Inferior parietal cortex (tissue), 1 donor: ENCODE results near the gene CFAP92.
"Not testable (repeated sequence)": the region's sequence is repeated elsewhere in the genome, so short reads cannot be mapped to it uniquely, and the experiment has no call there.

Experiments
- DNase-seq: peaks from one replicate; pipeline ENCODE4 v3.0.0-alpha.2; 2016; ENCODE audit errors: extremely low spot score

Gene CFAP92

GRCh38 chr3:128906031-128906803, 87.7 kb downstream of the CFAP92 start:
- DNase-seq: no peak

GRCh38 chr3:128903501-128903900, 90.4 kb downstream of the CFAP92 start:
- no peak for DNase-seq

DNA sequence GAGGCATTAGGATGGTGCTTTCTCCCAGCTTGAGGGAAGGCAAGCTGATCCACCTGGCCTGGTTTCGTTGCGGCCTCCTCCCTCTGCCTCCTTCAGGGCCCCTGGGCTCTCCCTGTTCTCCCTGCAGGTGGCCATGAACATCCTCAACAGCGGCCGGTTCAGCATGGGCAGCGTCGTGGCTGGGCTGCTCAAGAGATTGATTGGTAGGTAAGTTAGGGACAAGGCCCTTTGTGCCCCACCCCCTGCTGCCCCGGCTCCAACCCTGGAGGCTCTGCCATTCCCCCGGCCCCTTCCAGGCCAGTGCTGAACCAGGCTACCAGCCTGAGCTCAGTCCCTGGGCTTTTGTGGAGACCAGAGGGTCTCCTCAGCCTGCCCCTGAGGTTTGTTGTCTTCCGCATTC, 91.5 kb downstream of the CFAP92 start:
- DNase-seq: no peak

- DNase-seq: no peak
These were observed 97.8 kb downstream of the CFAP92 start for GRCh38 chr3:128895843-128896697.

DNA sequence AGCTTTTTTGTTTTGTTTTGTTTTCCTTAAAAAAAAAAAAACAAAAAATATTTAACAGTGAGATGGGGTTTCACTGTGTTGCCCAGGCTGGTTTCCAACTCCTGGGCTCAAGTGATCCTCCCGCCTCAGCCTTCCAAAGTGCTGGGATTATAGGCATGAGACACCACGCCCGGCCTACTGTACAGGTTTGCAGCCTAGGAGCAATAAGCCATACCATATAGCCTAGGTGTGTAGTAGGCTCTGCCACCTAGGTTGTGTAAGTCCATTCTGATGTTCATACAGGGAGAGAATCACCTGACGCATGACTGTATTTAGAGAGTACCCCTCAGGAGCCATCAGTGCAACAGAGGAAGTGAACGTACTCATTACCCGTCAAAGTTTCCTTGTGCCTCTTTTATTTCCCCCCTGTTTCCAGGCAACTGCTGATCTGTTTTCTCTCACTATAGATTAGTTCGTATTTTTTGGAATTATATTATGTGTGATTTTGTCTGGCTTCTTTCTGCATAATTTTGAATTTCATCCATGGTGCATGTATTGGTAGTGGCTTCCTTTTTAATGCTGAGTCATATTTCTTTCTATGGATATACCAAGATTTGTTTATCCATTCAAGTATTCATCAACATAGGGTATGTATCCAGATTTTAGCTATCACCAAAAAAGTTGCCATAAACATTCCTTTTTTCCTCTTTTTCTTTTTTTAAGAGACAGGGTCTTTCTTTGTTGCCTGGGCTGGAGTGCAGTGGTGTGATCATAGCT, 104.6 kb downstream of the CFAP92 start:
- DNase-seq: no peak

GRCh38 chr3:128884992-128885391, 108.9 kb downstream of the CFAP92 start:
- DNase-seq: no peak

DNA sequence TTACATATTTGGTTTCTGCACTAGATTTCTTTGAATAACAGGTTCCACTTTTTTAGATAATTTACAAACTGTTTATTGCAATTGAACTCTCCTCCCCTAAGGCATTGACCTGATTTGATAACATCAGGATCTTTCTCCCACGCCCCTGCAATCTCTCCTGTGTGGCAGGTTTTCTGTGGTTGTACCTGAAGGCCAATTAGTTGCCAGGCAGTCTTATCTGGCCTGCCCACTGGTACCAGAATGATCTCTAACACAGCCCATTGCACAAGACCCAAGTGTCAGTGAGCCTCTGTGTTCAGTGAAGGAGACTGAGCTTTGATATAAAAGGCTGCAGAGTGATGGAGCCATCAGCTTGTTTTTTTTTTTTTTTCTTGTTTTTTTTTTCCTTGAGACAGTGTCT, 111.2 kb downstream of the CFAP92 start:
- no peak for DNase-seq

GRCh38 chr3:128881576-128881975, 112.3 kb downstream of the CFAP92 start:
- no peak for DNase-seq

GRCh38 chr3:128880455-128880854, 113.4 kb downstream of the CFAP92 start:
- not testable (repeated sequence) for DNase-seq

DNA sequence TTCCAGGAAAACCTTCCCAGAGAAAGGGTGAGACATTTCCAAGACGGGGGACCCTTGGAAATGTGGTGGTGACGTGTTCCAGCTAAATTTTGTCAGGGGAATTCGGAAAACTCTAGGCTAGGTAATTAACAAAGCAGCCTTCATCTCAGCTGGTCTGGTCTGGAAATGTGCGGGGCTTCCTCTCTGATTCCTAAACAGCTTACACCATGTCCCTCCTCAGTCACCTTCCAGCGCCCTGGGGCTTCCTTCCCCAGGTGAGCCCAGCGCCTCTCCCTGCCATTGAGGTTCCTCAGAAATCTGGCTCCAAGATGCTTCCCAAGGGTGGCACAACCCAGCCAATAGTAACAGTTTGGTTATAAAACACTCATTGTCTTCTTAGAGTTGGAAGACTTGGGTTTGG, 113.9 kb downstream of the CFAP92 start:
- no peak for DNase-seq

DNA sequence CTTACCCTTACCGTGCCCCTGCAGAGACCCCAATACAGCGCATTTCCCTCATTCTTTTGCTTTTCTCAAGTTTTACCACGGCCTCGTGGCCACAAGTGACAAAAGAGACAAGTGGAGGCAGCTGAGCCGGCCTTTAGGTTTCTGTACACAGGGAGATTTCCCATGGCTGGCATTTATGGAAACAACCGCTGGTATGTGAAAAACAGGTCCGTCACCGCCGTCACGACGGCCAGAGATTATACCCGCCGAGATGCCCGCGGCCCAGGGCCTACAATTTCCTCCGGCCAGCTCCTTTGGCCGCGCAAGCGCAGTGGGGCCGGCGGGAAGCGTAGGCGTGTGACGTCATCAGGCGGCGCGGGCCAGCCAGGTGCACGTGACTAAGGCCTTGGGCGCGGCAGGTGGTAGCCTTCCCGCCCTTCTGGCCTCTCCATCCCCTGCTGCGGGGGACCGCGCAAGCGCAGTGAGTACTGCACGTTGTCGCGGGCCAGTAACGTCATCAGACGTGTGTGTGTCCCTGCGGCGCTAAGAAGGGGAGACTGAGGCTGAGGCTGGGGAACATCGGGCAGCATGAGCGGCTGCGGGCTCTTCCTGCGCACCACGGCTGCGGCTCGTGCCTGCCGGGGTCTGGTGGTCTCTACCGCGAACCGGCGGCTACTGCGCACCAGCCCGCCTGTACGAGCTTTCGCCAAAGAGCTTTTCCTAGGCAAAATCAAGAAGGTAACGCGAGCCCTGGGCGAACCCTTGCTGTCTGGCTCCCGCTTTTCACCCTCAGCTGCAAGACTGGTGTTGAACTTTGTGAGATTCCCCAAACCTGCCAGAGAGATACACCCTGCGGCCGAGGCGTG, 114.5 kb downstream of the CFAP92 start, which contains the start of gene ACAD9:
Gene ACAD9 (plus strand): TSS at position 496 of the 845 bp plus-strand sequence. CDS start 72 bp downstream, at position 568.
- peak; percentile 99 for DNase-seq

DNA sequence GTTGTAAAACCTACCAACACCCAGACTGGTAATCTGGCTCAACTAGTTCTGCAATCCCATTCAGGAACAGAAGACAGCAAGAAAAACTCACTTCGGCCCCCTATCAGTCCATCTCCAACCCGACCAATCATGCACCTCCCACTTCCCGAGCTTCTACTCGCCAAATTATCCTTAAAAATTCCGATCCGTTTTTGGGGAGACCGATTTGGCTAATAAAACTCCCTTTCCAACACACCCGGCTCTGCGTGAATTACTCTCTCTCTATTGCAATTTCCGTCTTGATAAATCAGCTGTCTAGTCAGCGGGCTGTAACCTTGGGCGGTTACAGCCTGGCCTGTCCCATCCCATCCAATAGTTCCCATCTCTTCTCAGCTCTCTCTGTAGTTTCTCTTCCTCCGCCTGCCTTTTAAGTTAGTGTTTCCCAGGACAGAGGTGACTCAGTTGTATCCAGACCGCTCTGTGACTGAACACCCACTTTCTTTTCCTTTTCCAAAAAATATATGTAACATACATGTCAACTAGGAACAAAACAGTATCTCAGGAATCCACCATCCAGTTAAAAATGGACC, 115.2 kb downstream of the CFAP92 start:
- no peak for DNase-seq

GRCh38 chr3:128878011-128878457, 115.8 kb downstream of the CFAP92 start:
- no peak for DNase-seq

DNA sequence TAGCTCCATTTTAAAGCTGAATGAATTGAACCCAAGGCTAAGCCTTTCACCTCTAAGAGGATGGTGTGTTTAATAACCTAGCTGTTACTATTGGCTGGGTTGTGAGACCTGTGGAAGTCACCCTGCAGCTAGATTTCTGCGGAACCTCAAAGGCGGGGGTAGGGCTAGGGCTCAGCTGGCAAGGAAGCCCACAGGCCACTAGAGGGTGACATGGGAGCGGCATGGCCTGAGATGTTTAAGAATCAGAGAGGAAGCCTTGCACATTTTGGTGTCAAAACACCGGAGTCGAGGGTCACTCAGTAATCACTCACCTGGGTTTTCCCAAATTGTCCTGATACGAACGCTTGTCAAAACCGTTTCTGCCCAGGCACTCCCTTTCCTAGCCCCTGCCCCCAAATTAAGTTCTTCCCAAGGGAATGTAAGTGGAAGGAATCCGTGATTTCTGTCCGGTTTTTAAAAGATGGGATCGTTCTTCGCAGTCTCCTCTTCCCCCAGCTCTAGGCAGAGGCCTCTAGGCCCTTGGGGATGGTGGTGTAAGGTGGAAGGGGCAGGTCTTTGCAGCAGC, 118.2 kb downstream of the CFAP92 start:
- DNase-seq: peak; percentile 12

GRCh38 chr3:128874481-128875180, 119.2 kb downstream of the CFAP92 start:
- no peak for DNase-seq

DNA sequence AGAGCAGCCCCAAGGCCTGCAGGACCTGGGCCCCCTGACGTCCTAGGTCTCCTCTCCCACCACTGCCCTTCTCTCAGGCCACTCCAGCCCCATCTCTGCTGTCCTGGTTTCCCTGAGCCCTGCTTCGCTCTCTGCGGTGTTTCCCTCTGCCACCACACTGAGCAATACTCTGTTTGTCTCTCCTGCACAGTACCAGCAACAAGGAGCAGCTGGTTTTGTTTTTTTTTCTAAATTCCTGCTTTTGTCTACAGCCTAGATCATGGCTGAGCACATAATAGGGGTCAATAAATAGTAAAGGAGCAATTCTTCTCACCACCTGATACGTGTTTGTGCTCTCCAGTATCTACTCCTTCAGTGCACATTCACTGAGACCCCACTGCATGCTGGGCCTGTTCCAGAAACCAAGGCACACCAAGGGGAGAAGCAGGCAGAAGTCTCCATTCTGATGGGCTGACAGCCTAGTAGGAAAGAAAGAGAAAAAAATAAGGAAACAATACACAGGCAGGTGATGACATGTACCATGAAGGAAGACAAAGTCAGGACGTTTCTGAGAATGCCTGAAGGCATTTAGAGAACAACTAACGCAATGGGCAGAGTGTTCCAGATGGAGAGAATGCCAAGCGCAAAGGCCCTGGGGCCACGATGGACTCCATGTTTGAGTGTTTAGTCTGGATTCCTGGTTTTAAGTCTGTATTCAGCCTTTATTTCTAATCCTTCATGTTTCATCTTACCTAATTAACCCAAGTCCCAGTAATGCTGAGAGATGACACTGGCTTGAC, 120.4 kb downstream of the CFAP92 start:
- DNase-seq: no peak

- DNase-seq: no peak
These were observed 121.1 kb downstream of the CFAP92 start for GRCh38 chr3:128872744-128873143.

DNA sequence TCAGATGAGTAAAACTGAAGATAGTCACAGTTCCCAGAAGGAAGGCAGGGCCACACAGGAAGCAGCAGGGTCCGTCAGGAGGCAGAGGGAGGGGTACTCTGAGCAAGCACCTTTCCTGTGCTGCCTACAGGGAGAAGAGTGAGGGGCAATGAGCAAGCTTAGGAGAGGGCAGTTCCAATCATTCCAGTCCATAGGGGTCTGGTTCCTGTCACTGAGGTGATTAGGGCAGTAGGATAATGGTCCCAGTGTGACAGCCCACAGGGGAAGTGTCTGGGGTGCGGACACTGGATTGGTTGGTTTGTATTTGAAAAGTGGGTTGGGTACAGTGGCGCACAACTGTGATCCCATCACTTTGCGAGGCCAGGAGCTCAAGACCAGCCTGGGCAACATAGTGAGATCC, 121.6 kb downstream of the CFAP92 start:
- DNase-seq: no peak

GRCh38 chr3:128870347-128870746, 123.5 kb downstream of the CFAP92 start:
- DNase-seq: no peak
